Measurements from ENCODE around the gene STK35.
"Not testable (repeated sequence)": the region's sequence is repeated elsewhere in the genome, so short reads cannot be mapped to it uniquely, and the experiment has no call there.

The STK35 gene

GRCh38 chr20:2164421-2164820, 62.8 kb downstream of the STK35 start:
- no peak for DNase-seq

- no peak for DNase-seq
Observed at GRCh38 chr20:2164966-2165365, 63.3 kb downstream of the STK35 start.

- no peak for DNase-seq
Observed at GRCh38 chr20:2165871-2166270, 64.2 kb downstream of the STK35 start.

- DNase-seq = no peak
Observed at GRCh38 chr20:2167112-2167511, 65.5 kb downstream of the STK35 start.

GRCh38 chr20:2168946-2169345, 67.3 kb downstream of the STK35 start:
- no peak for DNase-seq

- no peak for DNase-seq
Observed at GRCh38 chr20:2169456-2170088, 67.9 kb downstream of the STK35 start.

- DNase-seq = no peak
Observed at GRCh38 chr20:2170404-2170803, 68.8 kb downstream of the STK35 start.

GRCh38 chr20:2171266-2171790, 69.7 kb downstream of the STK35 start:
- no peak for DNase-seq

- not testable (repeated sequence) for DNase-seq
Observed at GRCh38 chr20:2171840-2172239, 70.2 kb downstream of the STK35 start.

- peak; percentile 61 for DNase-seq
Observed at GRCh38 chr20:2172305-2173175, 70.9 kb downstream of the STK35 start.

- no peak for DNase-seq
Observed at GRCh38 chr20:2173186-2173585, 71.6 kb downstream of the STK35 start.

GRCh38 chr20:2174067-2174466, 72.4 kb downstream of the STK35 start:
- DNase-seq = no peak

GRCh38 chr20:2176946-2177345, 75.3 kb downstream of the STK35 start:
- no peak for DNase-seq

- DNase-seq = no peak
Observed at GRCh38 chr20:2178318-2179232, 76.9 kb downstream of the STK35 start.

- DNase-seq = no peak
Observed at GRCh38 chr20:2179233-2179580, 77.6 kb downstream of the STK35 start.

- no peak for DNase-seq
Observed at GRCh38 chr20:2179949-2180348, 78.3 kb downstream of the STK35 start.

- DNase-seq = no peak
Observed at GRCh38 chr20:2183381-2183780, 81.8 kb downstream of the STK35 start.

- DNase-seq = not testable (repeated sequence)
Observed at GRCh38 chr20:2184933-2185332, 83.3 kb downstream of the STK35 start.

GRCh38 chr20:2195614-2196013, 94.0 kb downstream of the STK35 start:
- no peak for DNase-seq

GRCh38 chr20:2197166-2197565, 95.5 kb downstream of the STK35 start:
- DNase-seq = no peak
